Neuronal stem cell (in vitro differentiated cells): ENCODE results near the gene SLX4IP.

Experiments used
- DNase-seq: peaks from one replicate; pipeline ENCODE4 v3.0.0-alpha.2; 2013; ENCODE audit warnings: low spot score
- H2AFZ ChIP-seq: one replicate; pipeline ENCODE4 v1.6.1; 2013; ENCODE audit warnings: mild to moderate bottlenecking, low read length, inconsistent platforms
- H2AK5ac ChIP-seq: 2 replicates; pipeline ENCODE4 v1.6.1; 2013; ENCODE audit warnings: low read depth, mild to moderate bottlenecking, inconsistent platforms, low read length, moderate library complexity, mixed read lengths
- H2BK120ac ChIP-seq: 2 replicates; pipeline ENCODE4 v1.6.1; 2013; ENCODE audit warnings: low read depth, mild to moderate bottlenecking, inconsistent platforms, low read length, moderate library complexity, mixed read lengths
- H2BK12ac ChIP-seq: one replicate; pipeline ENCODE4 v1.6.1; 2013; ENCODE audit warnings: low read length, inconsistent platforms
- H2BK15ac ChIP-seq: 2 replicates; pipeline ENCODE4 v1.6.1; 2013; ENCODE audit warnings: mild to moderate bottlenecking, low read length, inconsistent platforms, mixed read lengths
- H2BK5ac ChIP-seq: one replicate; pipeline ENCODE4 v1.6.1; 2013; ENCODE audit warnings: inconsistent platforms, mild to moderate bottlenecking, low read length, moderate library complexity
- H3K14ac ChIP-seq: one replicate; pipeline ENCODE4 v1.6.1; 2013; ENCODE audit warnings: low read length, inconsistent platforms
- H3K18ac ChIP-seq: 2 replicates; pipeline ENCODE4 v1.6.1; 2013; ENCODE audit warnings: low read length, inconsistent platforms
- H3K23ac ChIP-seq: 2 replicates; pipeline ENCODE4 v1.6.1; 2013; ENCODE audit warnings: low read depth, mild to moderate bottlenecking, mixed read lengths, low read length, inconsistent platforms; ENCODE audit not compliant: poor library complexity
- H3K27ac ChIP-seq: replicated peaks from 3 replicates; pipeline ENCODE4 v1.5.1; 2013; ENCODE audit warnings: low read length, inconsistent platforms
- H3K27me3 ChIP-seq, 3 experiments: 2 replicates each; pipeline ENCODE4 v1.6.1; 2013; ENCODE audit warnings: low read length in 3 of 3, mild to moderate bottlenecking in 2 of 3, inconsistent platforms in 1 of 3, low read depth in 1 of 3, mixed read lengths in 1 of 3, moderate library complexity in 1 of 3; ENCODE audit not compliant: control insufficient read depth in 3 of 3, insufficient read depth in 3 of 3
- H3K36me3 ChIP-seq, 2 donors: replicated peaks in 1 of 2; 2 replicates each; pipeline ENCODE4 v1.6.1; 2013; ENCODE audit warnings: low read length in 2 of 2; ENCODE audit not compliant: control insufficient read depth in 2 of 2, insufficient read depth in 2 of 2
- H3K4ac ChIP-seq: 2 replicates; pipeline ENCODE4 v1.6.1; 2013; ENCODE audit warnings: inconsistent platforms, mild to moderate bottlenecking, low read length, moderate library complexity
- H3K4me1 ChIP-seq, 2 donors: 1 replicate in 1 of 2; 2 replicates in 1 of 2; pipeline ENCODE4 v1.6.1; 2013; ENCODE audit warnings: low read length in 2 of 2, low read depth in 1 of 2; ENCODE audit not compliant: control insufficient read depth in 2 of 2, insufficient read depth in 1 of 2
- H3K4me2 ChIP-seq: one replicate; pipeline ENCODE4 v1.6.1; 2013; ENCODE audit warnings: mild to moderate bottlenecking, low read length, inconsistent platforms; ENCODE audit not compliant: insufficient read depth, poor library complexity, severe bottlenecking
- H3K4me3 ChIP-seq, 2 donors: 2 replicates each; pipeline ENCODE4 v1.5.1; 2013; ENCODE audit warnings: low read length in 2 of 2, mild to moderate bottlenecking in 2 of 2, inconsistent platforms in 1 of 2, moderate library complexity in 1 of 2
- H3K79me1 ChIP-seq: one replicate; pipeline ENCODE4 v1.6.1; 2013; ENCODE audit warnings: low read depth, mild to moderate bottlenecking, inconsistent platforms, low read length, moderate library complexity
- H3K9ac ChIP-seq: one replicate; pipeline ENCODE4 v1.6.1; 2013; ENCODE audit warnings: mild to moderate bottlenecking, low read depth, low read length, inconsistent platforms; ENCODE audit not compliant: poor library complexity
- H3K9me3 ChIP-seq, 2 donors: replicated peaks in 1 of 2; 2 replicates each; pipeline versions ENCODE3 to v1.6.1; 2013; ENCODE audit warnings: low read length in 2 of 2, mild to moderate bottlenecking in 2 of 2, inconsistent platforms in 1 of 2, low read depth in 1 of 2, mixed read lengths in 1 of 2, moderate library complexity in 1 of 2; ENCODE audit not compliant: control insufficient read depth in 2 of 2, insufficient read depth in 1 of 2
- H4K8ac ChIP-seq: one replicate; pipeline ENCODE4 v1.6.1; 2013; ENCODE audit warnings: low read depth, mild to moderate bottlenecking, inconsistent platforms, low read length, moderate library complexity
- H4K91ac ChIP-seq: one replicate; pipeline ENCODE4 v1.6.1; 2013; ENCODE audit warnings: low read length, low read depth, mild to moderate bottlenecking, inconsistent platforms; ENCODE audit not compliant: poor library complexity
- WGBS, 2 donors: extraction: QIAGEN DNeasy Blood & Tissue Kit; methylation state at CpG; one replicate each; pipeline ENCODE4 v1.1.7; 2013; ENCODE audit warnings: missing lambda C conversion rate in 2 of 2, mixed read lengths in 1 of 2; ENCODE audit not compliant: insufficient read length in 2 of 2, insufficient replicate concordance in 1 of 2; ENCODE audit errors: extremely low coverage in 2 of 2; 5-methylcytosine and 5-hydroxymethylcytosine counted together

The SLX4IP gene

GRCh38 chr20:10603378-10603777 lies 168.3 kb downstream of the SLX4IP start:
- H3K9me3 ChIP-seq, result peaks cover 0 to 4% of the 10 kb centered on the region in 2 donors
- peaks cover 11 to 12% of the 10 kb centered on the region in 2 donors for H3K4me1 ChIP-seq
- H3K18ac ChIP-seq, result peak overlapping the region; percentile 81
- H2AFZ ChIP-seq, result no peak overlapping the region
- no peak overlapping the region for H2BK120ac ChIP-seq
- H3K4me2 ChIP-seq, result no peak overlapping the region
- H4K91ac ChIP-seq, result no peak overlapping the region
- H3K79me1 ChIP-seq, result no peaks in the 10 kb centered on the region
- no peak for DNase-seq
- peak overlapping the region; percentile 19 for H2BK12ac ChIP-seq
- H2BK15ac ChIP-seq, result no peak overlapping the region
- peaks cover 0 to 5% of the 10 kb centered on the region in 2 donors for H3K36me3 ChIP-seq
- no peak overlapping the region for H3K14ac ChIP-seq
- WGBS, 2 donors, result no CpG with 5 or more reads among the region's 4 CpGs
- H3K23ac ChIP-seq, result no peak overlapping the region
- peak overlapping the region; percentile 29 for H2AK5ac ChIP-seq
- H3K27ac ChIP-seq, result no peak overlapping the region
- no peak overlapping the region for H2BK5ac ChIP-seq
- no peak overlapping the region for H3K4ac ChIP-seq
- H3K4me3 ChIP-seq, result no peak overlapping the region
- no peak overlapping the region for H4K8ac ChIP-seq
- H3K9ac ChIP-seq, result no peak overlapping the region
- no peaks in the 10 kb centered on the region for H3K27me3 ChIP-seq

- H3K9ac ChIP-seq, result no peak overlapping the region
- no peak overlapping the region for H3K4ac ChIP-seq
- no peak overlapping the region for H4K8ac ChIP-seq
- H2BK15ac ChIP-seq, result no peak overlapping the region
- no peak overlapping the region for H2BK12ac ChIP-seq
- DNase-seq, result peak; percentile 70
- no peak overlapping the region for H4K91ac ChIP-seq
- no peak overlapping the region for H2AK5ac ChIP-seq
- peaks cover 0 to 4% of the 10 kb centered on the region in 2 donors for H3K9me3 ChIP-seq
- H2BK5ac ChIP-seq, result no peak overlapping the region
- H3K79me1 ChIP-seq, result no peaks in the 10 kb centered on the region
- WGBS, 2 donors, result no CpG with 5 or more reads among the region's 8 CpGs
- H3K36me3 ChIP-seq, result peaks cover 0 to 5% of the 10 kb centered on the region in 2 donors
- H3K23ac ChIP-seq, result no peak overlapping the region
- peak overlapping the region; percentile 52 for H3K27ac ChIP-seq
- H3K18ac ChIP-seq, result no peak overlapping the region
- no peak overlapping the region for H3K4me3 ChIP-seq
- H3K4me1 ChIP-seq, result peaks cover 9 to 12% of the 10 kb centered on the region in 2 donors
- H3K27me3 ChIP-seq, result no peaks in the 10 kb centered on the region
- no peak overlapping the region for H3K14ac ChIP-seq
- H2BK120ac ChIP-seq, result no peak overlapping the region
- peak overlapping the region; percentile 18 for H2AFZ ChIP-seq
- H3K4me2 ChIP-seq, result no peak overlapping the region
Observed at GRCh38 chr20:10603971-10604864, 169.1 kb downstream of the SLX4IP start.

- no peak for DNase-seq
- Histone ChIP-seq H3K9me3 (peaks cover 0 to 4% of the 10 kb centered on the region in 2 donors), H2BK15ac (no peak overlapping the region), H3K4me3 (no peak overlapping the region), H4K91ac (no peak overlapping the region), H2BK5ac (no peak overlapping the region), H3K14ac (no peak overlapping the region), H3K27ac (no peak overlapping the region), H3K18ac (no peak overlapping the region), H2AK5ac (no peak overlapping the region), H3K23ac (no peak overlapping the region), H4K8ac (no peak overlapping the region), H3K4ac (no peak overlapping the region), H3K27me3 (no peaks in the 10 kb centered on the region), H3K4me1 (peaks cover 9 to 12% of the 10 kb centered on the region in 2 donors), H2AFZ (peak overlapping the region; percentile 18), H3K36me3 (peaks cover 0 to 8% of the 10 kb centered on the region in 2 donors), H3K79me1 (no peaks in the 10 kb centered on the region), H2BK12ac (no peak overlapping the region), H2BK120ac (no peak overlapping the region), H3K4me2 (no peak overlapping the region), H3K9ac (no peak overlapping the region)
- no CpG with 5 or more reads among the region's 2 CpGs for WGBS, 2 donors
Observed at GRCh38 chr20:10604865-10605440, 169.8 kb downstream of the SLX4IP start.

GRCh38 chr20:10605547-10606195 lies 170.6 kb downstream of the SLX4IP start:
- no peak overlapping the region for H2BK120ac ChIP-seq
- H3K27ac ChIP-seq, result no peak overlapping the region
- H3K4me2 ChIP-seq, result no peak overlapping the region
- H3K23ac ChIP-seq, result no peak overlapping the region
- H4K91ac ChIP-seq, result no peak overlapping the region
- H3K27me3 ChIP-seq, result no peaks in the 10 kb centered on the region
- H3K18ac ChIP-seq, result no peak overlapping the region
- WGBS, 2 donors, result no CpG with 5 or more reads among the region's 3 CpGs
- no peaks in the 10 kb centered on the region for H3K79me1 ChIP-seq
- no peak overlapping the region for H3K4me3 ChIP-seq
- no peak for DNase-seq
- no peak overlapping the region for H3K14ac ChIP-seq
- no peak overlapping the region for H2AK5ac ChIP-seq
- peaks cover 0 to 8% of the 10 kb centered on the region in 2 donors for H3K36me3 ChIP-seq
- no peak overlapping the region for H3K9ac ChIP-seq
- peaks cover 0 to 4% of the 10 kb centered on the region in 2 donors for H3K9me3 ChIP-seq
- H2BK15ac ChIP-seq, result no peak overlapping the region
- H2BK5ac ChIP-seq, result no peak overlapping the region
- H3K4me1 ChIP-seq, result peaks cover 9 to 12% of the 10 kb centered on the region in 2 donors
- H3K4ac ChIP-seq, result no peak overlapping the region
- H2BK12ac ChIP-seq, result no peak overlapping the region
- H4K8ac ChIP-seq, result no peak overlapping the region
- H2AFZ ChIP-seq, result no peak overlapping the region
